VCaP (cell line): ENCODE data around the gene MPHOSPH10.
"Not testable (repeated sequence)": the region's sequence is repeated elsewhere in the genome, so short reads cannot be mapped to it uniquely, and the experiment has no call there.

Source experiments
- H3K27ac ChIP-seq: fragments of 450-650 bp; 2 replicates; pipeline ENCODE4 v1.5.1; 2017
- TF ChIP-seq, protein P1 (sequence below): fragments of 450-650 bp; conservative IDR thresholded peaks from 2 replicates; pipeline ENCODE4 v1.5.1; 2017; ENCODE audit warnings: mild to moderate bottlenecking, moderate library complexity

The MPHOSPH10 gene

DNA sequence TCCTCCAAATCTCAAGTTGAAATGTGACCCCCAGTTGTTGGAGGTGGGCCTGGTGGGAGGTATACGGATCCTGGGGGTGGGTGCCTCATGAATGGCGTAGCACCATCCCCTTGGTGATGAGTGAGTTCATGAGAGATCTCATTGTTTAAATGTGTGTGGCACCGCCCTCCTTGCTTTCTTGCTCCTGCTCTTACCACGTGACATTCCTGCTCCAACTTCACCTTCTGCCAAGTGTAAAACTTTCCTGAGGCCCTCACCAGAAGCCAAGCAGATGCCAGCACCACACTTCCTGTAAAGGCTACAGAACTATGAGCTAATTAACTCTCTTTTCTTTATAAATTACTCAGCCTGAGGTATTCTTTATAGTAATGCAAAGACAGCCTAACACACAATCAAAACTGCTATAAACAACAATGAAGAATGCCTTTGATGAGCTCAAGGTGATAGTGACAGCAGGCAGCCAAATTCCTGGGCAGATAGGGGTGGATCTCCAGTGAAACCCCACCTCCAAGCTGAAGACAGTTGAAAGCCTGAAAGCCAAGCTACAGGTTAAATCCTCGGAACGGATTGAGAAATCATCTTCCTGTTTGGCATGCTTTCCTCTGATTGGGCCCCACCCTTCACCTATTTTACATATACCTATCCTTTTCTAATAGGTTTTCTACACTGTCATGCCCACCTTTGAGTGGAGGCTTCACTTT is 27.3 kb upstream of the MPHOSPH10 start:
- TF ChIP-seq, protein P1, sequence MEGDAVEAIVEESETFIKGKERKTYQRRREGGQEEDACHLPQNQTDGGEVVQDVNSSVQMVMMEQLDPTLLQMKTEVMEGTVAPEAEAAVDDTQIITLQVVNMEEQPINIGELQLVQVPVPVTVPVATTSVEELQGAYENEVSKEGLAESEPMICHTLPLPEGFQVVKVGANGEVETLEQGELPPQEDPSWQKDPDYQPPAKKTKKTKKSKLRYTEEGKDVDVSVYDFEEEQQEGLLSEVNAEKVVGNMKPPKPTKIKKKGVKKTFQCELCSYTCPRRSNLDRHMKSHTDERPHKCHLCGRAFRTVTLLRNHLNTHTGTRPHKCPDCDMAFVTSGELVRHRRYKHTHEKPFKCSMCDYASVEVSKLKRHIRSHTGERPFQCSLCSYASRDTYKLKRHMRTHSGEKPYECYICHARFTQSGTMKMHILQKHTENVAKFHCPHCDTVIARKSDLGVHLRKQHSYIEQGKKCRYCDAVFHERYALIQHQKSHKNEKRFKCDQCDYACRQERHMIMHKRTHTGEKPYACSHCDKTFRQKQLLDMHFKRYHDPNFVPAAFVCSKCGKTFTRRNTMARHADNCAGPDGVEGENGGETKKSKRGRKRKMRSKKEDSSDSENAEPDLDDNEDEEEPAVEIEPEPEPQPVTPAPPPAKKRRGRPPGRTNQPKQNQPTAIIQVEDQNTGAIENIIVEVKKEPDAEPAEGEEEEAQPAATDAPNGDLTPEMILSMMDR: no peak
- no peak overlapping the region for H3K27ac ChIP-seq

DNA sequence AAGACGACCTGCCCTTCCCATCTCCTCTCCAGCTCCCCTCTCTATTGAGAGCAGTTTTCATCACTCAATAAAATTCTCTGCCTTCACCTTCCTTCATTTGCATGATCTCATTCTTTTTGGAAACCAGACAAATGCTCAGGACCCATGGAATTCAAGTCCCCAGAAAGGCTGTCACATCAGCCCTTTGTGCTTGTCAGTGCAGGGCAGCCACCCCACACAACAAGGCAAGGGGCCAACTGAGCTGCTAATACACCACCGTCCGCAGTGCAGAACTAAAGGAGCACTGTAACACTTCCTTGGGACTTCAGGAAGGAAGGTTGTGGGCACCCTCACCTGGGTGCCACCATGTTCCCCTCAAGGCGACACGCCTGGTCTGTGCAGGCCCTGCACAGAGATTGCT is 26.6 kb upstream of the MPHOSPH10 start:
- TF ChIP-seq, protein P1: no peak
- H3K27ac ChIP-seq: no peak overlapping the region

DNA sequence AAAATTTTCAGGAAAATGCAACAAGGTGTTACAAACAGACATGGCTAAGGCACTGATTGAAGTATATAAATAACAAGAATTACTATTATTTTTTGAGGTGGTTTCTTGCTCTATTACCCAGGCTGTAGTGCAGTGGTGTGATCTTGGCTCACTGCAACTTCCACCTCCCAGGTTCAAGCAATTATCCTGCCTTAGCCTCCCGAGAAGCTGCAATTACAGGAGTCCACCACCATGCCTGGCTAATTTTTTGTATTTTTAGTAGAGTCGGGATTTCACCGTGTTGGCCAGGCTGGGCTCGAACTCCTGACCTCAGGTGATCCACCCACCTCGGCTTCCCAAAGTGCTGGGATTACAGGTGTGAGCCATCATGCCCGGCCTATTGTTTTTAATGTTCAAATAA is 24.0 kb upstream of the MPHOSPH10 start:
- H3K27ac ChIP-seq: not testable (repeated sequence)

DNA sequence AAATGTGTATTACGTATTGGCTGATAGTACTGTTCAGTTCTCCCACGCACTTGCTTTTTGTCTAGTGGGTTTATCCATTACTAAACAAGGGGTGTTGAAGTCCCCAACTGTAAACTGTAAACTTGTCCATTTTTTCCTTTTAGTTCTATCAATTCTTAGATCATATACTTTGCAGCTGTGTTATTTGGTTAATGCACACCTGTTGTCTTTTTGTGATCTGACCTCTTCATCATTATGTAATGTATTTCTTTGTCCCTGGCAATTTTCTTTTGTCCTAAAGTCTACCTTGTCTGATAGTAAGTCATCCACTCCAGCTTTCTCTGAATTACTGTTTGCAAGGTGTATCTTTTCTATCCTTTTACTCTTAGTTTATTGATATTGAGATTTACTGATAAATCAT is 22.3 kb upstream of the MPHOSPH10 start:
- TF ChIP-seq, protein P1: no peak
- no peak overlapping the region for H3K27ac ChIP-seq

DNA sequence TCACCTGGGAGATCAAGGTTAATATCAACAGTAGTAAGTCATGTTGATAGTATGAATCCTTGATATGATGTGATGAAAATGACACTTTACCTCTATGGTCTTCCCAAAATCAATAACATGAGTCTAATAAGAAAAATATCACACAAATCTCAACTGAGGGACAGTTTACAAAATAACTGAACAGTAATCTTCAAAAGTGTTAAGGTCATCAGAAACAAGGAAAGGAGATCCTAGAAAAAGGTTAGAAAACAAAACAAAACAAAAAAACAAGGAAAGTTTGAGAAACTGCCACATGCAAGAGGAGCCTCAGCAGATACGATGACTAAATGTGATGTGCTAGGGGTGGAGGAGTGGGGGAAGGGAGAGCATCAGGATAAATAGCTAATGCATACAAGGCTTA is 16.6 kb upstream of the MPHOSPH10 start:
- TF ChIP-seq, protein P1: no peak
- no peak overlapping the region for H3K27ac ChIP-seq

DNA sequence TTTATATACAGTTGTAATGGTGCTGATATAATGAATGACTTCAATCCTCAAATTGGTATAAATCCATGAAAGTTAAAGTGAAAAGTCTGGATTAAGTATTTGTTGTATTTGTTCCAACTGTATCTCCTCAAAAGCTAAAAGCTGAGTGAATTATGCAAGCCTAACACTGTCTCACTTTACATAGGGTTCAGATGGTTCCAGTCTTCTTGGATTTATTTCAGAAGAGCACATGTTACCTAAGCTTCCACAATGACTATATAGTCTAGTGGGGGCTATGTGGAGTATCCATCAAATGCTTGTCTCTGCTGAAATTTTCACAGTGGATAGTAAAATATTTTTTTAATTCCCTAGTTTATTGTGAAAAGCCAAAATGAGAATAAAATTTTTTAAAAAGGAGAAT is 13.4 kb upstream of the MPHOSPH10 start:
- H3K27ac ChIP-seq: no peak overlapping the region
- TF ChIP-seq, protein P1: no peak

DNA sequence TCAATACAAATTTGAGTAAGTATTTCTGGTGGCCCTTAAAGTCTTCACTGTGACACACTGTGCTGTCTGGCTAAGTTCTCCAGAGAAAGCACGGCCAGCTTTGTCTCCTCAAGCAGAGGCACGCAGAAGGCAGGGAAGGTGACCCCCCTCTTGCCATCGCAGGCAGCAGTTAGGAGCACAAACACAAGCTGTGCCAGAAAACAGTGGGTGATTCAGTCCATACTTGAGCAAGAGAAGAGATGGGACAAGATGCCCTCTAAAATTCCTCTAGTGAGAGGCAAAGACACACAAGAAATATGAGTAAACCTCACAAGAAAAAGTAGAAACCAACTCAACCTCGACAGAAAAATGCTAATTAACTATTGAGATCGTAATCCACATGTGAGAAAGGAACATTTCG is 10.2 kb upstream of the MPHOSPH10 start:
- H3K27ac ChIP-seq: no peak overlapping the region
- TF ChIP-seq, protein P1: no peak

DNA sequence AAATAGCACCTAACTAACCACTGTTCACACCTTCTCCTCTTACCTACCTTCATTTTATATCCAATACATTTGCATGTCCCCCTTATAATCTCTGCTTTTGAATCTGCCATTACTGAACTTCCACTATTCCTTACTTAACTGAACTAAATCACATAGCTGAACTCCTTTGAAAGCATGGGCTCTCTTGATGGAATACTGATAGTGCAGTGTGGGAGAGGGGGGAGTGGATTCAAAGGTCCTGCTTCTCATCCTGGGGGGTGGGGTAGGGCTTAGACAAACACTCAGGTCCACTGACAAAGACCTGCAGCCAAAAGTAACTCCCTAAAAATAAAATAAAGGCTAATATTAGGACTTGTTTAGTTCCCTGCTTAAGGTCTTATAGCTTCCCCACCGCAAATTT is 9.0 kb upstream of the MPHOSPH10 start:
- no peak overlapping the region for H3K27ac ChIP-seq
- TF ChIP-seq, protein P1: no peak
